AG04450 (cell line): Measurements from ENCODE around the gene GMCL1. TPM values are rescaled to one million over a fixed set of nuclear protein-coding genes. Genes with fewer than 3 reads are reported as not detected.

ENCODE experiments used
- CTCF ChIA-PET: fragments of 300-600, 350-600 bp; formaldehyde crosslinking; extraction: SDS; loops from one replicate; lab custom pipeline; 2022; ENCODE audit warnings: antibody characterized with exemption, inconsistent platforms; lab: Charles Lee
- POLR2A ChIA-PET: fragments of 350-600 bp; formaldehyde crosslinking; extraction: SDS; loops from one replicate; lab custom pipeline; 2021; ENCODE audit warnings: antibody characterized with exemption, inconsistent platforms; lab: Yijun Ruan, JAX
- DNase-seq: peaks from one replicate; pipeline ENCODE4 v3.0.0-alpha.2; 2011; ENCODE audit warnings: low read depth, low spot score
- H3K27ac ChIP-seq: one replicate; pipeline ENCODE4 v1.5.1; 2012; ENCODE audit warnings: low read depth, low read length, control low read depth
- H3K27me3 ChIP-seq: one replicate; pipeline ENCODE4 v1.6.0; 2012; ENCODE audit warnings: low read length; ENCODE audit not compliant: control insufficient read depth, insufficient read depth
- H3K4me3 ChIP-seq: 2 replicates; pipeline ENCODE4 v1.5.1; 2011; ENCODE audit warnings: mild to moderate bottlenecking, low read depth, low read length, control low read depth
- H3K9me3 ChIP-seq: 2 replicates; pipeline ENCODE4 v1.5.1; 2012; ENCODE audit warnings: low read length; ENCODE audit not compliant: control insufficient read depth, insufficient read depth
- polyA plus RNA-seq: library from polyadenylated mRNA; depleted of rRNA; stranded (reverse); fragments of >200 nt; gene quantifications from 2 replicates; pipeline ENCODE4 v1.2.3, GENCODE V29; 2011
- TF ChIP-seq, protein P1 (sequence below): IDR thresholded peaks from 2 replicates; pipeline ENCODE4 v1.5.1; 2011; ENCODE audit warnings: low read depth, low read length, control low read depth, inconsistent platforms

Gene GMCL1
- polyA plus RNA-seq, 1 experiment = 7.2 TPM

DNA sequence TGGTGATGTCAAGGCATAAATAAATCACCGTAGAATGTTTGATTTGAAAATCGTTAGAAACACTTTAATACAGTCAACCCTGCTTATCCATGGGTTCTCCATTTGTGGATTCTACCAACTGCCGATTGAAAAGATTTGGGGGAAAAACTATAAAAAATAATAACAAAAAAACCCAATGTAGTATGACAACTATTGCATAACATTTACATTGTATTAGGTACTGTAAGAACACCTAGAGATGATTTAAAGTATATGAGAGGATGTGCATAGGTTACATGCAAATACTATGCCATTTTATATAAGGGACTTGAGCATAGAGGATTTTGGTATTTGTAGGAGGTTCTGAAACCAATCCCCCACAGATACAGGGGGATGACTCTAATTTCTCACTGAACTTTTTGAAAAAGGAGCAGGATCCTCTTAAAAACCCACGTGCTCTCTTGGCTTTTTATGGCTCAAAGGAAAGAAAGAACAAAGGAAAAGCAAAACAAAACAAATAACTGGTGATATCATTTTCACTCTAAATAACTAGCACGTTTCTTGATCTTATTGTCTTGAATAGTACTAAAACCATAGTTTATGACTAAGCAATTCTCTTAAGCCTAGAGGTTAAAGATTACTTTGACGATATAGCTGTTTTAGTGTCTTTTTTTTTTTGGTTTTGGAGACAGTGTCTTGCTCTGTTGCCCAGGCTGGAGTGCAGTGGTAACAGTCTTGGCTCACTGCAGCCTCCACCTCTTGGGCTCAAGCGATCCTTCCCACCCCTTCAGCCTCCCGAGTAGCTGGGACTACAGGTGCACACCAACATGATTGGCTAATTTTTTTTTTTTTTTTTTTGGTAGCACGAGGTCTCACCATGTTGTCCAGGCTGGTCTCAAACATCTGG is 17.0 kb downstream of the GMCL1 start:
- Histone ChIP-seq H3K4me3 (no peak overlapping the region), H3K9me3 (no peaks in the 10 kb centered on the region), H3K27me3 (no peaks in the 10 kb centered on the region), H3K27ac (no peak overlapping the region)
- CTCF ChIA-PET = interaction anchor here (1.2 to 1.5 kb wide), 3 partner anchors 30 to 121 kb away, joined by 3 to 5 read pairs (median 4); no protein-coding TSS in a partner anchor
- POLR2A ChIA-PET = no interaction called here
- TF ChIP-seq, protein P1, sequence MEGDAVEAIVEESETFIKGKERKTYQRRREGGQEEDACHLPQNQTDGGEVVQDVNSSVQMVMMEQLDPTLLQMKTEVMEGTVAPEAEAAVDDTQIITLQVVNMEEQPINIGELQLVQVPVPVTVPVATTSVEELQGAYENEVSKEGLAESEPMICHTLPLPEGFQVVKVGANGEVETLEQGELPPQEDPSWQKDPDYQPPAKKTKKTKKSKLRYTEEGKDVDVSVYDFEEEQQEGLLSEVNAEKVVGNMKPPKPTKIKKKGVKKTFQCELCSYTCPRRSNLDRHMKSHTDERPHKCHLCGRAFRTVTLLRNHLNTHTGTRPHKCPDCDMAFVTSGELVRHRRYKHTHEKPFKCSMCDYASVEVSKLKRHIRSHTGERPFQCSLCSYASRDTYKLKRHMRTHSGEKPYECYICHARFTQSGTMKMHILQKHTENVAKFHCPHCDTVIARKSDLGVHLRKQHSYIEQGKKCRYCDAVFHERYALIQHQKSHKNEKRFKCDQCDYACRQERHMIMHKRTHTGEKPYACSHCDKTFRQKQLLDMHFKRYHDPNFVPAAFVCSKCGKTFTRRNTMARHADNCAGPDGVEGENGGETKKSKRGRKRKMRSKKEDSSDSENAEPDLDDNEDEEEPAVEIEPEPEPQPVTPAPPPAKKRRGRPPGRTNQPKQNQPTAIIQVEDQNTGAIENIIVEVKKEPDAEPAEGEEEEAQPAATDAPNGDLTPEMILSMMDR = no peak
- no peak for DNase-seq

DNA sequence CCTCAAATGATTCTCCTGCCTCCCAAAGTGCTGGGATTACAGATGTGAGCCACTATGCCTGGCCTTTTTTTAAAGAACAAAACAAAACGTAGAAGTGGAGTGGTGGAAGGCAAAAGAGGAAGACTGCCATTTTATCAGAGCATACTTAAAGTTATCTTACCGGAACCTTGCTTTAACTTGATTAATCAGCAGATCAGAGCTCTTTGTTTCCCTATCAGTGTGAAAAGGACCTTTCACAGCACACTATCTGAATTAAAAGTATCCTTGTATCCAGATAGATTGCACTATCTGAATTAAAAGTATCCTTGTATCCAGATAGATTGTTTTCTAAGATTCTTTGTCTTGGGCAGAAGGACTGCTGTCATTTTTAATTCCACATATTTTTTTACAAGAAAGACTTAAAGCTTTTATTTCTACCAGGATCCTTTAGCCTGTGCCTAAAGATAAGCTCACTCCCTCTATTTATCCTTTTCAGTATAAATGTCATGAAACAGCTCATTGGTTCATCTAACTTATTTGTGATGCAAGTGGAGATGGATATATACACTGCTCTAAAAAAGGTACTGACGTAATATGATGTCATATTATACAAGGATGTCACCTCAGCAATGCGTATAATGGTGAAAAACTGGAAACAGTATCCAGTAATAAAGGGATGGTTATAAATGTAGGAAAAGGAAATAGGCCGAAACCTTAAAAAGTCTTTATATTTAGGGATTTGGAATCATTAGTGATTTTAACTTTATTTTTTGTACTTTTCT is 17.8 kb downstream of the GMCL1 start:
- H3K9me3 ChIP-seq = no peaks in the 10 kb centered on the region
- ChIA-PET CTCF (interaction anchor here (1.2 kb wide), 2 partner anchors 31 to 122 kb away, joined by 3 to 5 read pairs; no protein-coding TSS in a partner anchor), POLR2A (no interaction called here)
- no peak for DNase-seq
- no peaks in the 10 kb centered on the region for H3K27me3 ChIP-seq
- no peak overlapping the region for H3K4me3 ChIP-seq
- no peak overlapping the region for H3K27ac ChIP-seq
- TF ChIP-seq, protein P1 = no peak

DNA sequence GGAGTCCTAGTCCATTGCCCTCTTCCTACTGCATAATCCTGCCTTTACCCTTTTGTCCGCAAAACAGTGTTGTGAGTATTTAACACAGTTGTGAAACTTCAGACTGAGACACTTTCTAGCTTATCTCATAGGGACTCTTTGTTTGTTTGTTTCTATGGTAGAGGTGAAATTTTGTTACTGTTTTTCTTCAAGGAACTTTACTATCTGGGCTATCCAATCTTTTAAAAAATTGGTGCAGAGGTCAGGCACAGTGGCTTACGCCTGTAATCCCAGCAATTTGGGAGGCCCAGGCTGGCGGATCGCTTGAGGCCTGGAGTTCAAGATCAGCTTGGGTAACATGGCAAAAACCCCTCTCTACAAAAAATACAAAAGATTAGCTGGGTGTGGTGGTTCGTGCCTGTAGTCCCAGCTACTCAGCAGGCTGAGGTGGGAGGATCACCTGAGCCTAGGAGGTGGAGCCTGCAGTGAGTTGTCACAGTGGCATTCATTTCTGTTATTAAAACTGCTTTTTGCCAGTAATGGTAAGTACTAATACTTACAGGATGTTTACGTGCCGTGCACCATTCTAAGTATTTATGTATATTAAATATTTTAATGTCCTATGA is 18.8 kb downstream of the GMCL1 start:
- ChIA-PET POLR2A (no interaction called here), CTCF (interaction anchor here (1.0 kb wide), 1 partner anchor 123 kb away, joined by 5 read pairs; no protein-coding TSS in a partner anchor)
- H3K27me3 ChIP-seq = no peaks in the 10 kb centered on the region
- TF ChIP-seq, protein P1 = no peak
- no peak overlapping the region for H3K4me3 ChIP-seq
- H3K9me3 ChIP-seq = no peaks in the 10 kb centered on the region
- no peak for DNase-seq
- no peak overlapping the region for H3K27ac ChIP-seq

DNA sequence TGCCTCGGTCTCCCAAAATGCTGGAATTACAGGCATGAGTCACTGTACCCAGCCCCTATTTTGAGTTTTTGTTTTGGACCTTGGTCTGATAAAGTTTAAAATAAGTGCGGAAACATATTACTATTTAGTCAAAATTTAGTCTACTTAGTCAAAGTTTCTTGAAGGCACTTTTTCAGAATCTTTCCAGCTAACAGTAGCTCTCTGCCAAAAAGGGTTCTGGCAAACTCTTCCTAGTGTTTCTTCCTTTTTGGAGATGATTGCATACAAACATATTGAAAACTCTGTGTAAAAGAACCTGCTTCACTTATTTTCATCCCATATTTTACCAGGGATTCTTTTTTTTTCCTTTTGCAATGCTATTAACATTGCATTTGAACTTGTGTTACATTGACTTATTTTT is 28.8 kb downstream of the GMCL1 start:
- Histone ChIP-seq H3K9me3 (no peaks in the 10 kb centered on the region), H3K27ac (no peak overlapping the region), H3K4me3 (no peak overlapping the region), H3K27me3 (no peaks in the 10 kb centered on the region)
- CTCF ChIA-PET = interaction anchor here (0.7 to 2.1 kb wide), 2 partner anchors 133 to 273 kb away, joined by 3 to 9 read pairs; no protein-coding TSS in a partner anchor
- TF ChIP-seq, protein P1 = no peak
- POLR2A ChIA-PET = no interaction called here
- DNase-seq = no peak
